ENCODE results near the gene AKNAD1.

Gene AKNAD1

DNA sequence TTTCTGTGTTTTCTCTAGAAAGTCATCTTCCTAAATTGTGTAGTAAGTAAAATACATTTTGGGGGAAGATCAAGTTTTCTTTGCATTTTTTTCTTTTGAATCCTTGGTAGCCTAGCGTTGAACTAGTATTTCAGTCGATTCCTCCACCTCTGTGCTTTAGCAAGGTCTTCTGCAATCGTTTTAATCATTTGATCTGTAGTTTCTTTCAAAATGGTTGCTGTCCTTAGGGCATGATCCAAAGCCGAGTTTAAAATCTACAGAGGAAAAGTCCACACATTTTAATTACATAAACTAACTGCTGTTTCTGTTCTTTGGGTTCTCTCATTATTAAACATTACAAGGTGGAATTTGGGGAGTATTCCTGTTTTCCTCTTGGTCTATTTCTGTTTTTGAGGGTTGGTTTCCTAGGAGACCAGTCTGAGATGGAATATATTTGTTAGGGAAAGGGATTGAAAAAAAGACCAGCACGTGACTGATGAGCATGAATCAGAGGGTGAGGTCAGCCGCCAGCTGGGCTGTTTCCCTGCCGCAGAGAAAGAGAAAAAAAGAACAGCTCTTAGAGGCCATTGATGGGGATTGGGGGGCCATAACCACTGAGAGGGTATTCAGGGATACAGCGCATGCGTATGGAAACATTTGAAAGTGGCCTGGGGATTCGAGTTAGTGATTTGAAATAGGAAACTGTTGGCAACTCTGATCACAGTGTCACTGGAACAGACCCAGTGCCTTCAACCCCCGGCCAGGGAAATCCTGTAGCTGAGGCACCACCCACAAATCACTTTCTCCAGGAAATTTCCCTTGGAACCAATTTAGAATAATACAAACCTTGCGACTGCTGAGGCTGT lies 40.6 kb downstream of the AKNAD1 start:
- Histone ChIP-seq H3K4me3 (ENCODE audit: insufficient read depth, low read depth, low read length, poor library complexity, severe bottlenecking) (no peak overlapping the region), H3K9me3 (ENCODE audit: control insufficient read depth, low read length) (no peaks in the 10 kb centered on the region)
- DNase-seq = no peak

DNA sequence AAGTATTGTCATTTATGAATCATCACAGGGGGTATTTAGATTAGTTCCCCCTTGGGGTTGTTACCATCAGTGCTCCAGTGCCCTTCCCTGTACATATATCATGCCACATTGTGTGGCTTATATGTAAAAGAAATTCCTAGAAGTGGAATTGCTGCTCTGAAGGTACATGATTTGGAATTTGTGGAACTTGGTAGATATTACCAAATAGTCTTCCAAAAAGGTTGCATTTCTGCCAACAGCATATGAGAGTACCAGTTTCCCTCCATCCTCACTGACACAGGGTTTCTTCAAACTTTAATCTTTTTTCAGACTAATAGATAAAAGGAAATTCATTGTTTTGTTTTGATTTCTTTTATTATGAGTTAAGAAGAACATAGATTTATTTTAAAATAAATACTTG lies 41.3 kb downstream of the AKNAD1 start:
- Histone ChIP-seq H3K4me1 (ENCODE audit: control insufficient read depth, insufficient read depth, low read length, poor library complexity, severe bottlenecking) (no peaks in the 10 kb centered on the region), H3K9me3 (ENCODE audit: control insufficient read depth, low read length) (no peaks in the 10 kb centered on the region), H3K27me3 (replicated peaks; ENCODE audit: control insufficient read depth, insufficient read depth, low read length, poor library complexity, severe bottlenecking) (no peaks in the 10 kb centered on the region), H3K27ac (ENCODE audit: insufficient read depth, low read length, poor library complexity, severe bottlenecking) (no peak overlapping the region), H3K4me3 (ENCODE audit: insufficient read depth, low read depth, low read length, poor library complexity, severe bottlenecking) (no peak overlapping the region), H3K36me3 (ENCODE audit: control insufficient read depth, insufficient read depth, low read length) (peaks cover 4% of the 10 kb centered on the region)
- DNase-seq = no peak

More for the DNA sequence above, 40.6 kb downstream of the AKNAD1 start:
- H3K4me1 ChIP-seq (ENCODE audit: control insufficient read depth, insufficient read depth, low read length, poor library complexity, severe bottlenecking) = no peaks in the 10 kb centered on the region
- no peaks in the 10 kb centered on the region for H3K27me3 ChIP-seq (replicated peaks; ENCODE audit: control insufficient read depth, insufficient read depth, low read length, poor library complexity, severe bottlenecking)
- H3K36me3 ChIP-seq (ENCODE audit: control insufficient read depth, insufficient read depth, low read length) = peaks cover 2% of the 10 kb centered on the region
- no peak overlapping the region for H3K27ac ChIP-seq (ENCODE audit: insufficient read depth, low read length, poor library complexity, severe bottlenecking)

DNA sequence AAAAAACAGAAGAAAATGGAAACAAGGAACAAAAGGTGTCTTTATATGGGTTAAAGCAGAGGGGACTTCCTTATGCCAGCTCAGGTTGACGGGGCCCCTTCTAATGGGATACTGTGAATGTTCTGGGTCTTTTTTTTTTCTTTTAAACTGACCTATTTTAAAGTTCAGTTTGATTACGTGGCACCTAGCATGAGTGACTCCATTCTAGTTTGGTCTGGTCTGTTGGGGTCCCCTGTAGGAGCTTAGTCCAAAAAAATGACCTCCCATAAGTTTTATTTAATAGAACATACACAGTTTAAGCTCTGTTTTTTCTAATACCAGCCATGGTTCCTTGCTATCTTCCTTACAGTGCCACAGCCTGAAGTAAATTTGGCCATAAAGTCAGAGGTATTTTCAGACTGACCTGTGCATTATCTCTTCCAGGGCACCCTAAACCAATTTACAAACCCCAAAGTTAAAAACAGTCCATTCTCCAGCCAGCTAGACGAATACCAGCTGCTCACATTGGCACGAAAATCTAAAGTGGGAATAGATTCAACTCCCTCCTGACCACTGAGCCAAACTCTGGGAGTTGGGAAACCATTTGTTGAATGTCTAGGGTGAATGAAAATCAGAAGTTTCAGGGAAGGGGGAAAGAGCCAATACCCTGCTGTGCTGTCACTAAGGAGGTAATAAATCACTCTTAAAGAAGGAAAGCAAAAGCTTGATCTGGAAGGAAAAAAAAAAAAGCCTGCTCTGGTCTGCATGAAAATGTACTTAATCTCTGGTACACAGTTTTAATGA lies 42.4 kb downstream of the AKNAD1 start:
- no peaks in the 10 kb centered on the region for H3K9me3 ChIP-seq (ENCODE audit: control insufficient read depth, low read length)
- no peaks in the 10 kb centered on the region for H3K27me3 ChIP-seq (replicated peaks; ENCODE audit: control insufficient read depth, insufficient read depth, low read length, poor library complexity, severe bottlenecking)
- no peak overlapping the region for H3K4me3 ChIP-seq (ENCODE audit: insufficient read depth, low read depth, low read length, poor library complexity, severe bottlenecking)
- DNase-seq = no peak
- peaks cover 14% of the 10 kb centered on the region for H3K36me3 ChIP-seq (ENCODE audit: control insufficient read depth, insufficient read depth, low read length)
- no peaks in the 10 kb centered on the region for H3K4me1 ChIP-seq (ENCODE audit: control insufficient read depth, insufficient read depth, low read length, poor library complexity, severe bottlenecking)
- no peak overlapping the region for H3K27ac ChIP-seq (ENCODE audit: insufficient read depth, low read length, poor library complexity, severe bottlenecking)

- no peak for DNase-seq
- no peaks in the 10 kb centered on the region for H3K4me1 ChIP-seq (ENCODE audit: control insufficient read depth, insufficient read depth, low read length, poor library complexity, severe bottlenecking)
- H3K4me3 ChIP-seq (ENCODE audit: insufficient read depth, low read depth, low read length, poor library complexity, severe bottlenecking) = no peak overlapping the region
- no peak overlapping the region for H3K27ac ChIP-seq (ENCODE audit: insufficient read depth, low read length, poor library complexity, severe bottlenecking)
- H3K9me3 ChIP-seq (ENCODE audit: control insufficient read depth, low read length) = no peaks in the 10 kb centered on the region
- no peaks in the 10 kb centered on the region for H3K27me3 ChIP-seq (replicated peaks; ENCODE audit: control insufficient read depth, insufficient read depth, low read length, poor library complexity, severe bottlenecking)
- H3K36me3 ChIP-seq (ENCODE audit: control insufficient read depth, insufficient read depth, low read length) = peaks cover 15% of the 10 kb centered on the region
Observed at GRCh38 chr1:108813326-108813725, 43.6 kb downstream of the AKNAD1 start.

GRCh38 chr1:108811611-108812010 lies 45.3 kb downstream of the AKNAD1 start:
- Histone ChIP-seq H3K27ac (ENCODE audit: insufficient read depth, low read length, poor library complexity, severe bottlenecking) (no peak overlapping the region), H3K4me1 (ENCODE audit: control insufficient read depth, insufficient read depth, low read length, poor library complexity, severe bottlenecking) (no peaks in the 10 kb centered on the region), H3K27me3 (replicated peaks; ENCODE audit: control insufficient read depth, insufficient read depth, low read length, poor library complexity, severe bottlenecking) (no peaks in the 10 kb centered on the region), H3K9me3 (ENCODE audit: control insufficient read depth, low read length) (no peaks in the 10 kb centered on the region), H3K4me3 (ENCODE audit: insufficient read depth, low read depth, low read length, poor library complexity, severe bottlenecking) (no peak overlapping the region), H3K36me3 (ENCODE audit: control insufficient read depth, insufficient read depth, low read length) (peaks cover 20% of the 10 kb centered on the region)
- DNase-seq = no peak

DNA sequence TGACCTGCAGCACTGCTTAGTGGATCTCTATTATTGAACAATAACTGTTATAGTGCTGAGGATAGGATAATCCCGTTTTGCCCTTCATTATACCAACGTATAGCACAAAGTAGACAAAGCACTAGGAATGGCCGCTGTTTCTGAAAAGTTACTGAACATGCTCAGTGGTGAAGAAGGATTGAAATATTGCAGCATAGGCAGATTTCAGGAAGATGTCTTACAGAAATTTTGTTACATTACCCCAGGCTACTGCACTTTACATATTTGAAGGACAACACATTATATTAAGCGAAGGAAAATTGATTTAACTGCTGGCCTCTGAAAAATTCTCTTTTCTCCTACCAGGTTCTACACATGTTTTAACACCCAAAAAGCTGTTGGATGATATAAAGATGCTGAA lies 48.5 kb downstream of the AKNAD1 start:
- H3K4me1 ChIP-seq (ENCODE audit: control insufficient read depth, insufficient read depth, low read length, poor library complexity, severe bottlenecking) = no peaks in the 10 kb centered on the region
- H3K4me3 ChIP-seq (ENCODE audit: insufficient read depth, low read depth, low read length, poor library complexity, severe bottlenecking) = no peak overlapping the region
- no peaks in the 10 kb centered on the region for H3K9me3 ChIP-seq (ENCODE audit: control insufficient read depth, low read length)
- H3K27ac ChIP-seq (ENCODE audit: insufficient read depth, low read length, poor library complexity, severe bottlenecking) = no peak overlapping the region
- no peaks in the 10 kb centered on the region for H3K27me3 ChIP-seq (replicated peaks; ENCODE audit: control insufficient read depth, insufficient read depth, low read length, poor library complexity, severe bottlenecking)
- DNase-seq = no peak
- H3K36me3 ChIP-seq (ENCODE audit: control insufficient read depth, insufficient read depth, low read length) = peaks cover 24% of the 10 kb centered on the region

- no peaks in the 10 kb centered on the region for H3K27me3 ChIP-seq (replicated peaks; ENCODE audit: control insufficient read depth, insufficient read depth, low read length, poor library complexity, severe bottlenecking)
- no peak overlapping the region for H3K4me3 ChIP-seq (ENCODE audit: insufficient read depth, low read depth, low read length, poor library complexity, severe bottlenecking)
Observed at GRCh38 chr1:108803548-108803947, 53.3 kb downstream of the AKNAD1 start.

DNA sequence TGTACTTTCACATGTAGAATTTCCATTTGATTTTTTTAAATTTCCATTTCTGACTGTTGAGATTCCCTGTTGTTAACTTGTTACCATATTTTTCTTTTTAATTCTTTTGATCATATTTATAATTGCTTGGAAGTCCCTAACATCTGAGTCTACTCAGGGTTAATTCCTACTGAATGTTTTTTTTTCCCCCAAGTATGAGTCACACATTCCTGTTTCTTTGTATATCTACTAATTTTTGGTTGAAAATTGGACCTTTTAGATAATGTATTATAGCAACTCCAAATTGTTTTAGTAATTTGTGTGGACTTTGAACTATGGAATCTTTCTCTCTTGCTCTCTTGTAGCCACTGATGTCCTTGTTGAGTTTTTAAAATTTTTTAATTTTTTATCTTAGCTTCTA lies 55.8 kb downstream of the AKNAD1 start:
- no peaks in the 10 kb centered on the region for H3K9me3 ChIP-seq (ENCODE audit: control insufficient read depth, low read length)
- H3K27me3 ChIP-seq (replicated peaks; ENCODE audit: control insufficient read depth, insufficient read depth, low read length, poor library complexity, severe bottlenecking) = no peaks in the 10 kb centered on the region
- H3K27ac ChIP-seq (ENCODE audit: insufficient read depth, low read length, poor library complexity, severe bottlenecking) = no peak overlapping the region
- H3K4me1 ChIP-seq (ENCODE audit: control insufficient read depth, insufficient read depth, low read length, poor library complexity, severe bottlenecking) = no peaks in the 10 kb centered on the region
- no peak overlapping the region for H3K4me3 ChIP-seq (ENCODE audit: insufficient read depth, low read depth, low read length, poor library complexity, severe bottlenecking)
- peaks cover 35% of the 10 kb centered on the region for H3K36me3 ChIP-seq (ENCODE audit: control insufficient read depth, insufficient read depth, low read length)
- DNase-seq = no peak

More at GRCh38 chr1:108803548-108803947, 53.3 kb downstream of the AKNAD1 start:
- DNase-seq = no peak
- Histone ChIP-seq H3K9me3 (ENCODE audit: control insufficient read depth, low read length) (no peaks in the 10 kb centered on the region), H3K4me1 (ENCODE audit: control insufficient read depth, insufficient read depth, low read length, poor library complexity, severe bottlenecking) (no peaks in the 10 kb centered on the region), H3K36me3 (ENCODE audit: control insufficient read depth, insufficient read depth, low read length) (peaks cover 23% of the 10 kb centered on the region), H3K27ac (ENCODE audit: insufficient read depth, low read length, poor library complexity, severe bottlenecking) (no peak overlapping the region)

DNA sequence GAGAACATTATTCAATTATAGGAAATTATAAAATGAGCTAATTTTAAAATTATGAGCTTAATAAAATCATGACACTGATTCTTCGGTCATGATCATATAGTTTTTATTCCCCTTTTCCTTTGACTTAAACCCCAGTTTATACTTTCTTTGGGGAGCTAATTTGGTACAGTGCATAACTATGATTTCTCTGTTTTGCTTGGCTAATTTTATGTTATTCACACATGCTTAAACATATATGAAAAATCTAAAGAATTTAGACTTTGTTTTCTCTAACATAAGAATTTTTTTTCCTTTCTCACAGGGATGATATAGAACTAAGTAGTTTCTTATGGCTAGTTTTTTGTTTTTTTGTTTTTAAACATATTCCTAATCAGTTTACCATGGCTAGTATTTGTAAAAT lies 57.9 kb downstream of the AKNAD1 start:
- no peak for DNase-seq
- peaks cover 48% of the 10 kb centered on the region for H3K36me3 ChIP-seq (ENCODE audit: control insufficient read depth, insufficient read depth, low read length)
- no peaks in the 10 kb centered on the region for H3K27me3 ChIP-seq (replicated peaks; ENCODE audit: control insufficient read depth, insufficient read depth, low read length, poor library complexity, severe bottlenecking)
- H3K9me3 ChIP-seq (ENCODE audit: control insufficient read depth, low read length) = no peaks in the 10 kb centered on the region
- H3K4me3 ChIP-seq (ENCODE audit: insufficient read depth, low read depth, low read length, poor library complexity, severe bottlenecking) = no peak overlapping the region
- H3K27ac ChIP-seq (ENCODE audit: insufficient read depth, low read length, poor library complexity, severe bottlenecking) = no peak overlapping the region
- no peaks in the 10 kb centered on the region for H3K4me1 ChIP-seq (ENCODE audit: control insufficient read depth, insufficient read depth, low read length, poor library complexity, severe bottlenecking)

GRCh38 chr1:108792420-108792819 lies 64.5 kb downstream of the AKNAD1 start:
- H3K36me3 ChIP-seq (ENCODE audit: control insufficient read depth, insufficient read depth, low read length) = peaks cover 52% of the 10 kb centered on the region
- no peaks in the 10 kb centered on the region for H3K9me3 ChIP-seq (ENCODE audit: control insufficient read depth, low read length)
- no peak for DNase-seq

More at GRCh38 chr1:108792420-108792819, 64.5 kb downstream of the AKNAD1 start:
- H3K27me3 ChIP-seq (replicated peaks; ENCODE audit: control insufficient read depth, insufficient read depth, low read length, poor library complexity, severe bottlenecking) = no peaks in the 10 kb centered on the region
- no peak overlapping the region for H3K27ac ChIP-seq (ENCODE audit: insufficient read depth, low read length, poor library complexity, severe bottlenecking)
- no peak overlapping the region for H3K4me3 ChIP-seq (ENCODE audit: insufficient read depth, low read depth, low read length, poor library complexity, severe bottlenecking)
- H3K4me1 ChIP-seq (ENCODE audit: control insufficient read depth, insufficient read depth, low read length, poor library complexity, severe bottlenecking) = no peaks in the 10 kb centered on the region

All from effector memory CD4-positive, alpha-beta T cell (primary cell).